ENCODE measurements around the gene NF1.

NF1 gene

DNA sequence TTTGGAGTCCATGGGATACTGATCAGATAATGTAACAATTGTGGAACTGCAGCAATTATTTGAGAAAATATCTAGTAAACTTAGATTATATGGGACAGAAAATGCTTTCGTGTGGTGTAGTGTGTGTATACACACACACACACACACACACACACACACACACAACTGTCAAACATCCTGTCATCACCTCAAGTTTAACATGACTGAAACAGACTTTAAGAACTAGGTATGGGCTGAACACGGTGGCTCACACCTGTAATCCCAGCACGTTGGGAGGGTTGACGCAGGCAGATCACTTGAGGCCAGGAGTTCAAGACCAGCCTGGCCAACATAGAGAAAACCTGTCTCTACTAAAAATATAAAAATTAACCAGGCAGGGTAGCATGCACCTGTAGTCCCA is 227.2 kb downstream of the NF1 start:
- Histone ChIP-seq H3K27ac (ENCODE audit: extremely low read depth, low read depth, low read length) (no peak overlapping the region), H3K9me3 (ENCODE audit: control insufficient read depth, insufficient read depth, low read depth, low read length) (no peaks in the 10 kb centered on the region), H3K4me3 (ENCODE audit: low read depth, low read length) (no peak overlapping the region), H3K36me3 (ENCODE audit: control insufficient read depth in 2 of 2, insufficient read depth in 1 of 2, low read length in 2 of 2) (peaks cover 3 to 12% of the 10 kb centered on the region in 2 experiments; a peak in 2 of 3 replicates), H3K4me1 (ENCODE audit: control insufficient read depth, insufficient read depth, low read length) (peaks cover 5% of the 10 kb centered on the region; the same call in 1 of the 2 replicates)
- ChIA-PET CTCF (no interaction called here), POLR2A (no interaction called here)
- TF ChIP-seq ZNF174 (tag by site-specific recombination; IDR thresholded peaks at IDR 0.05), result no peak

DNA sequence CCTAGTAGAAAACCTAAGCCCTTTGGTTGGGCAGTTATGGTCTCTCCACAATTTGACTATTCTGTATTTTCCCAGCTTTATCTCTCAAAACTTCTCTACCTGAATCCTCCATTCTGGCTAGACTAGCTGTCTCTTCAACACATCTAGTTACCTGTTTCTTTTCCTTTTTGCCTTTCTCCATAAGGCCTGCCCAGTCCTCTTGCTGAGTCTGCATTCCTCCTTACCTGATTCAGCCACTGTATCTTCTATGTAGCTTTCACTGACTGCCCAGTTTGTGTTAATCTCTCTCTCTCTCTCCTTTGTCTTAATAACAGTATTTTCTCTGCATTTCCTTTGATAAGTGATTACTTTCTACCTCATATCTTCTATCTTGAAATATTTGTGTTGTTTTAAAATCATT is 228.8 kb downstream of the NF1 start:
- no peak for TF ChIP-seq ZNF571 (tag by site-specific recombination; IDR thresholded peaks at IDR 0.05)
- no peak for TF ChIP-seq ZNF211 (tag by site-specific recombination; IDR thresholded peaks at IDR 0.05; ENCODE audit: low read depth)
- TF ChIP-seq GLI2 (tag by site-specific recombination; IDR thresholded peaks at IDR 0.05; ENCODE audit: borderline replicate concordance, low read depth), result no peak
- TF ChIP-seq ZNF239 (tag by site-specific recombination; IDR thresholded peaks at IDR 0.05), result no peak
- TF ChIP-seq ZNF37A (tag by site-specific recombination; IDR thresholded peaks at IDR 0.05), result no peak
- no peak for TF ChIP-seq ZSCAN4 (tag by site-specific recombination; IDR thresholded peaks at IDR 0.05)
- TF ChIP-seq ZNF776 (tag by site-specific recombination; IDR thresholded peaks at IDR 0.05; ENCODE audit: borderline replicate concordance), result no peak
- no peak for TF ChIP-seq ZNF707 (tag by site-specific recombination; IDR thresholded peaks at IDR 0.05)
- no peak for TF ChIP-seq ZNF19 (tag by site-specific recombination; IDR thresholded peaks at IDR 0.05; ENCODE audit: low read depth)
- TF ChIP-seq ZNF416 (tag by site-specific recombination; IDR thresholded peaks at IDR 0.05), result no peak
- no peak for TF ChIP-seq ZNF639 (tag by site-specific recombination; IDR thresholded peaks at IDR 0.05)
- ChIA-PET POLR2A (no interaction called here), CTCF (no interaction called here)
- H3K36me3 ChIP-seq (ENCODE audit: control insufficient read depth in 2 of 2, insufficient read depth in 1 of 2, low read length in 2 of 2), result peaks cover 3 to 23% of the 10 kb centered on the region in 2 experiments; a peak in 2 of 3 replicates
- H3K4me1 ChIP-seq (ENCODE audit: control insufficient read depth, insufficient read depth, low read length), result peaks cover 2% of the 10 kb centered on the region; the same call in 1 of the 2 replicates
- H3K4me3 ChIP-seq (ENCODE audit: low read depth, low read length), result no peak overlapping the region
- H3K9me3 ChIP-seq (ENCODE audit: control insufficient read depth, insufficient read depth, low read depth, low read length), result no peaks in the 10 kb centered on the region
- H3K27ac ChIP-seq (ENCODE audit: extremely low read depth, low read depth, low read length), result no peak overlapping the region

DNA sequence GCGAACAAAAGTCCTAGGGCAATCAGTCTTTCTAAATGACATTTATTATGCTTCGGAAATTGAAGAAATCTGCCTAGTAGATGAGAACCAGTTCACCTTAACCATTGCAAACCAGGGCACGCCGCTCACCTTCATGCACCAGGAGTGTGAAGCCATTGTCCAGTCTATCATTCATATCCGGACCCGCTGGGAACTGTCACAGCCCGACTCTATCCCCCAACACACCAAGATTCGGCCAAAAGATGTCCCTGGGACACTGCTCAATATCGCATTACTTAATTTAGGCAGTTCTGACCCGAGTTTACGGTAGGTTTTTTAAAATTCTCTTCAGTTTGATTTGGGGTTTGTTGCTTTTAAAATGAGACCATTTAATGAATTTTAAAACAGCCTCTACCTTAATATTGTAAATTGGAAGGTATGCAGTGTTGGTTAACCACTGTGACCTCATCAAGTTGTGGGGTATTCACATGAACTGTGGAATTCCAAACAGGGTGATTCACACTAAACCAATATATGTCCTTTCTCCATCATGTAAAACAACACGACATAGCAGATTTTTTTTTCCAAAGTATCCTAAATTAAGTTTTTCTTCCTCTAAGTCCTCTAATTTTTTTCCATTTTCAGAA is 232.9 kb downstream of the NF1 start:
- Histone ChIP-seq H3K4me3 (ENCODE audit: low read depth, low read length) (no peak overlapping the region), H3K27ac (ENCODE audit: extremely low read depth, low read depth, low read length) (no peak overlapping the region), H3K9me3 (ENCODE audit: control insufficient read depth, insufficient read depth, low read depth, low read length) (no peaks in the 10 kb centered on the region), H3K4me1 (ENCODE audit: control insufficient read depth, insufficient read depth, low read length) (no peaks in the 10 kb centered on the region), H3K36me3 (ENCODE audit: control insufficient read depth in 2 of 2, insufficient read depth in 1 of 2, low read length in 2 of 2) (peaks cover 13 to 34% of the 10 kb centered on the region in 2 experiments)
- ChIA-PET CTCF (no interaction called here), POLR2A (no interaction called here)
- TF ChIP-seq, protein P1, sequence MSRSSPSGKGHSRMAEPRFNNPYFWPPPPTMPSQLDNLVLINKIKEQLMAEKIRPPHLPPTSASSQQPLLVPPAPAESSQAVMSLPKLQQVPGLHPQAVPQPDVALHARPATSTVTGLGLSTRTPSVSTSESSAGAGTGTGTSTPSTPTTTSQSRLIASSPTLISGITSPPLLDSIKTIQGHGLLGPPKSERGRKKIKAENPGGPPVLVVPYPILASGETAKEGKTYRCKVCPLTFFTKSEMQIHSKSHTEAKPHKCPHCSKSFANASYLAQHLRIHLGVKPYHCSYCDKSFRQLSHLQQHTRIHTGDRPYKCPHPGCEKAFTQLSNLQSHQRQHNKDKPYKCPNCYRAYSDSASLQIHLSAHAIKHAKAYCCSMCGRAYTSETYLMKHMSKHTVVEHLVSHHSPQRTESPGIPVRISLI (tag by site-specific recombination; IDR thresholded peaks at IDR 0.05), result 0 out of 2 replicates have a peak, but pooled peaks have one; percentile 39
- no peak for TF ChIP-seq ZNF146 (tag by site-specific recombination; IDR thresholded peaks at IDR 0.05)
- no peak for TF ChIP-seq BCL11A (tag by site-specific recombination; IDR thresholded peaks at IDR 0.05; ENCODE audit: low read depth)
- TF ChIP-seq GLIS1 (tag by site-specific recombination; IDR thresholded peaks at IDR 0.05), result no peak
- 0 out of 2 replicates have a peak, but pooled peaks have one; percentile 15 for TF ChIP-seq ZNF629 (tag by site-specific recombination; IDR thresholded peaks at IDR 0.05)

All from HEK293 (cell line).